ENCODE measurements around the gene CDC16.

GRCh38 chr13:114258589-114258988 lies 23.9 kb downstream of the CDC16 start:
- TF ChIP-seq YY1 (IDR thresholded peaks at IDR 0.05; ENCODE audit: insufficient read depth, insufficient read length) (no peak), ZNF274 (IDR thresholded peaks at IDR 0.05; ENCODE audit: low read depth, low read length) (no peak)

Data from NT2/D1 (cell line).